HG03066 (cell line): ENCODE results near the gene GPR142.

ENCODE experiments used
- ATAC-seq: cut with Tn5 transposase; IDR thresholded peaks from one replicate; pipeline ENCODE4 v1.9.1; 2021; ENCODE audit warnings: low read depth; ENCODE audit not compliant: unreplicated experiment

Gene GPR142

DNA sequence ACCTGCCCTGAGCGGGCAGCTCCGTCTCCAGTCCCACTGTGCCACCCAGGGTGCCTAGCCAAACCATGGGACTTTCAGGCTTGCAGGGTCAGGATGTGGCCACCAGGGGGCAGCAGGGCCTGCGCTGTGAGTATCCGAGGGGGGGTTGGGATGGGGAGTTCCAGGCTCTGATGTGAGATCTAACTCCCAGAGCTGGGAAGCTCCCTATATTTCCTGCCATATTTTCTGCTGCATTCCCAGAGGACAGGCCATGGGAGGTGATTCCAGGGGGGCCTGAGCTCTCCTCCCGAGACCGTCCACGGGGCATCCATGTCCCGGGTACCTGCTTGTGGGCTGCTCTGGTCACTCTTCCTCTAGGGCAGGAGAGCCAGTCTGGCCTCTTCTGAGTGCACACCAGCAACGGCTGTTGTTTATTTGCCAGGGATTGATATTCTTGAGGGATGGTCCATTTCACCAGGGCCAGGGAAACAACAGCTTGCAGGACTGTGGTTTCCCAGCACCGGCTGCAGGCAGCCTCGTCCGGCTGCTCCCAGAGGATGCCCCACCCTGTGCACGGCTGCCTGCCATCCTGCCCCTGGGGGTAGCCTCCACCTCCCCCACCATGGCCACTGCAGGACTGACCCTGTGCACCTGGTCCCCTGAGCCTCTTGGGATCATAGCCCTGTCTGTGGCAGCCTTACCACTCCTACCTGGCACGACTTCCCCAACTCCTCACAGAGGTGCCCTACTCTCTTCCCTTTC is 1.2 kb downstream of the GPR142 start:
- ATAC-seq = no peak

DNA sequence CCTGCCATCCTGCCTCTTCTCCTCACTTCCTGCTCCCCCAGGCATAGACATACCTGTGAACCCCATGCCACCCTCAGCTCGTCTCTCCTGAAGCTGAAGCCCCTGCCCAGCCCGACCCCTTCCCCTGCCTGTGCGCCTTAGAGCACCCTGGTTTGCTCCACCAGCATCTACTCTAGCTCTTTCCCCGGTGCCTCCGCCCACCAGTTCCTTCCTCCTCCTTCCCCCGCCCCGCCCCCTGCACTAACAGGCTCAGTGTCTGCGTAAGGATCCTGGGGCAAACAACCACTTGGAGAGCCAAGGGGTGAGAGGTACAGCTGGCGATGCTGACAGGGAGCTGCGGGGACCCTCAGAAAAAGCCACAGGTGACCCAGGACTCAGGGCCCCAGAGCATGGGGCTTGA is 1.9 kb downstream of the GPR142 start:
- ATAC-seq = no peak

DNA sequence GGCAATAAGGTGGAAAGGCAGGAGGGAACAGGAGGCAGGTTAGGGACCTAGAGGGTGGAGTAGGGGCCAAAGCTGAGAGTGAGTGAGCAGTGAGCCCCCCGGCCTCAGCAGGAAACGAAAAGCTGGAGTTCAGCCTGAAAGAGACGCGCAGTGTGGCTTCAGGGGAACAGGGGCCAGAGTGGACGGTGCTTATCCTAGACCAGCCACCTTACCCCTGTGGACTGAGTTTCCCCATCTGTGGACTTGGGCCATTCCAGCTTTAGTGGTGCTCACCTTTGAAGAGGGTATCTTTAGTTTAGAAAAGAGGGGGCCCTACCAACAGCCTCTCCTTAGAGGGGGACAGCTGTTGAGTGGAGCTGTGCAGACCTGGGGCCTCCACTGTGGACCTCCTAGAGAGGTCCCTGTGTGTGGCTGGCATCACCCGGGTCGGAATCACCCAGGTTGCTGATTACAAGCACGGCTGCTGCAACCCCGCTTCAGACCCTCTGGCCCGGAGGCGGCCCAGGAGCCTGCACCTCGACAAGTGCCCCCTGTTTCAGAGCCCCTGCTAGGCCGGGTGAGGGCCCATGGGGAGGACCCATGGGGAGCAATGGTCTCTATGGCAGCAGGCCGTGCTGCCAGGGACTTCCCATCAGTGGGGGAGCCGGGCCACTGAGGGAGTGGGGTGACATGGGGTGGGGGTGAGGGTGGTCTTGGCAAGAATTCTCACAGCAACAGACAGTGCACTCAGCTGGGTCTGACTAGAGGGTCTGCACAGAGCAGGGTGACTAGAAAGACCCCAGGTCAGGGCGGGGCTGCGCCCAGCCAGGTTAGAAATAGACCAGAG is 2.6 kb downstream of the GPR142 start:
- no peak for ATAC-seq

DNA sequence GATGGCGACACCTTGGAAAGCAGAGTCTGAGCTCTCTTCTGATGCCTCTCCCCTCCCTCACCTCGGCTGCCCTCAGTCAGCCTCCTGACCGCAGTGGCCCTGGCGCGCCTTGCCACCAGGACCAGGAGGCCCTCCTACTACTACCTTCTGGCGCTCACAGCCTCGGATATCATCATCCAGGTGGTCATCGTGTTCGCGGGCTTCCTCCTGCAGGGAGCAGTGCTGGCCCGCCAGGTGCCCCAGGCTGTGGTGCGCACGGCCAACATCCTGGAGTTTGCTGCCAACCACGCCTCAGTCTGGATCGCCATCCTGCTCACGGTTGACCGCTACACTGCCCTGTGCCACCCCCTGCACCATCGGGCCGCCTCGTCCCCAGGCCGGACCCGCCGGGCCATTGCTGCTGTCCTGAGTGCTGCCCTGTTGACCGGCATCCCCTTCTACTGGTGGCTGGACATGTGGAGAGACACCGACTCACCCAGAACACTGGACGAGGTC is 4.4 kb downstream of the GPR142 start:
- no peak for ATAC-seq

DNA sequence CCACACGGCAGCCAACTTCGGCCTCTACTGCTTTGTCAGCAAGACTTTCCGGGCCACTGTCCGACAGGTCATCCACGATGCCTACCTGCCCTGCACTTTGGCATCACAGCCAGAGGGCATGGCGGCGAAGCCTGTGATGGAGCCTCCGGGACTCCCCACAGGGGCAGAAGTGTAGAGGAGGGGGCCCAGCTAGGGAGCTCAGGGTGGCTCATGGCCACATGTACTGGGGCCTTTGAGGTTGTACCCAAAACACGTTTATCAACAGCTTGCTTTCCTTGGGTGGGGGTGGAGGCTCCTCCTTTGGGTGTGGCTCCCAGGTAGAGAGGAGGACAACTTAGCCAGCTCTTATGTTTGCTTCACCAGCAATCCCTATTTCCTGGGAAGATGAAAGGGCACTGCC is 5.1 kb downstream of the GPR142 start:
- no peak for ATAC-seq

DNA sequence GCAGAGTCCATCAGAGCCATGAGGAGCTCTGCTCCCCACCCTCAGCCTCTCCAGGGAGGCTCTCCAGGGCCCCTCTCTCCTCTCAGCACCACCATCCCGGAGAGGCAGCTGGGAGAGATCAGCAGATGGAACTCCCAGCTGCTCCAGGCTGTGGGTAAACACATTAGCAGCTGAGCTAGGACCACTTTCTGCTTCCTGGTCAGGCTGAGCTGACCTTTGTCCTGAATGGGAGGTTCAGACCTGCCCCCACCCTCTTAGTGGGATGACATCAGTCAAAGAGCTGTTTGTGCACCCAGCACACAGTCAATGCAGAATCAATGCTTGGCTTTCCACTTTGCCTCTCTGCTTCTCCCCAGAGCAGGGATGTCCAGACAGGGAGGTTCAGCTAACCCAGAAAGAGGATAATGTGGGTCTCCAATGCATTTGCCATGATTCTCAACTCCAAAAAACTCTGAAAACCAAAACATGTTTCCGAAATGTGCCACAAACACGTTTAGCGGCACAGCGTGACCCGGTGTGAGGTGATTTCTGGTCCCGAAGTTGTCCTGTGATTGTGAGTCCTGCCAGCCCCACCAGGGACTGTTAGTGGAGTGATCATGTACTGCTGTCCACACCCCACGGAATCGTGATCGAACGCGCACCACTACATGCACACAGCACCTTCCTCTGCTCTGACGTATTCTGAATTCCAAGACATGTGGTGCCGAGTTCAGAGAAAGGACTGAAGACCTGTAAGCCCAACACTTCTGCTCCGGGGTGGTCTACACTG is 6.7 kb downstream of the GPR142 start:
- no peak for ATAC-seq

DNA sequence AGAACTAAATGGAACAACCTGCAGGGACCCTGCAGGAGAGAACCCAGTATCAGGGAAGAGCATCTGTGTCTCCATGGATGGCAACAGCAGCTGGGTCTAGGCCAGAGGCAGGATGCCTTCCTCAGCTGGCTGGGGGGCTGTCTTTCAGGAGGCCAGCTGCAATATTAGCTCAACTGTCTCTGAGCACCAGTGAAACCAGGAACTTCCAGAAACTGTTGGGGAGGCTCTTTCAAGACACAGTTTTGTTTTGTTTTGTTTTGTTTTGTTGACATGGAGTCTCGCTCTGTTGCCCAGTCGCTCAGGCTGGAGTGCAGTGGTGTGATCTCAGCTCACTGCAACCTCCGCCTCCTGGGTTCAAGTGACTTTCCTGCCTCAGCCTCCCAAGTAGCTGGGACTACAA is 7.6 kb downstream of the GPR142 start:
- no peak for ATAC-seq

DNA sequence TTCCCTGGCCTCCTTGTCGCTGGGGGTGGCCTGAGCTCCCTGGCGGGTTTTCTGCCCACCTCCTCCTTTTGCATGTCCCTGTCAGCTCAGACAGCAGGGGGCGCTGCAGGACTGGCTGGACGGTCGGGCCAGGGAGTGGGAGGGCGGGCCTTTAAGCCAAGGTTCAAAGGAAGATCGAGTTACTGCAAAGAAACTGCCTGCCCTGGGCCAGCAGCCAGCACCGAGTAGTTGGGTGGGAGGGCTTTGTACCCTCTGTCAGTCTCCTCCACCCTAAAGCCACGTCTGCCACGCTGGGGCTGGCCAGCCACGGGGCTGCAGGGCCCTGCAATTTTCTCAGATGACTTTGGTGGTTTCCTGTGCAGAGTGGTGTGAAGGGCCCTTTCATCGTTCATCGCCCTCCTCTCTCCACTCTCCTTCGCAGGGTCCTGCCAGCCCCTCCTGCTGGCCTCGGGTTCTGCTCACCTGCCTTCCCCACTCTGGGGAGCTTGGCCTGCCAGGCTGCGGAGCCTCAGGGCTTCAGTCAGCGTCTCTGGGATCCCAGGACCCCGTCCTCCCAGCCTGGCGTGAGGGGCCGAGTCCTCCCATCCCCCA is 12.3 kb downstream of the GPR142 start:
- ATAC-seq = peak; percentile 75

DNA sequence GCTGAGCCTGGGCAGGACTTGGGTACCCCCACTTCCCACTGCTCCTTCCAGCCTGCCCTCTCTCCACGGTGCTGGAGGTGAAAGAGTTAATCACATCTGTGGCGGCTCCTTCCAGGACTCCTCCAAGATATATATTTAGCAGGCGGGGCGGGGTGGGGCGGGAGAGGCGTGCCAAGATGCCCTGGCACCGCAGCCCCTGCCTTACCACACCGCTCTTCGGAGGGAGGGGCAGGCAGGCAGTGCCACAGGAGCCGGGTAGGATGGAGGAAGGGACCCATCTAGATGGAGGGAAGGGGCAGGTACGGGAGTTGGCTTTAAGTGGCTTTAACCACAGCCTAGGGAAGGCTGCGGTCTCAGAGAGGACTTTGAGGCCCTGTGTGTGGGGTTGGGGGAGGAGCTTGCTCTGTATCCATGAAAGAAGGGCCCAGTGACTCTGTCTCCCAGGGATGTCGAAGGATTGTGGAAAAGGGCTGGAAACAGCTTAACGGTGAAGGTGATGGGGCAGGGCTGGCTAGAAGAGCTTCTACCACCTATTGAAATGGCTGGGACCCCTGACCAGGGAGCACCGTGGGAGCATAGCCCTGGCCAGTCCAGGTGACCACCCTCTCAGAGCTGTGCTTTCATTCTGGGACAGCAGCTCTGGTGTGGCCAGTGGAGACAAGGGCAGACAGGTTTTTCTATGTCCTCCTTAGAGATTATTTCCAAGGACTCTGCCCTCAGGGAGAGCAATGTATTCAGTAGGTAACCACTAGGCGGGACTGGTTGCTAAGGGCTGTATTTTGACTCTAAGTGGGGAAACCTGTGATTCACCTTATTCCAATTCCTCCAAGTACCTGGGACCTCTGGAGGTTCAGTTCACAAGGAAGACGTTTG is 13.0 kb downstream of the GPR142 start:
- ATAC-seq = no peak

DNA sequence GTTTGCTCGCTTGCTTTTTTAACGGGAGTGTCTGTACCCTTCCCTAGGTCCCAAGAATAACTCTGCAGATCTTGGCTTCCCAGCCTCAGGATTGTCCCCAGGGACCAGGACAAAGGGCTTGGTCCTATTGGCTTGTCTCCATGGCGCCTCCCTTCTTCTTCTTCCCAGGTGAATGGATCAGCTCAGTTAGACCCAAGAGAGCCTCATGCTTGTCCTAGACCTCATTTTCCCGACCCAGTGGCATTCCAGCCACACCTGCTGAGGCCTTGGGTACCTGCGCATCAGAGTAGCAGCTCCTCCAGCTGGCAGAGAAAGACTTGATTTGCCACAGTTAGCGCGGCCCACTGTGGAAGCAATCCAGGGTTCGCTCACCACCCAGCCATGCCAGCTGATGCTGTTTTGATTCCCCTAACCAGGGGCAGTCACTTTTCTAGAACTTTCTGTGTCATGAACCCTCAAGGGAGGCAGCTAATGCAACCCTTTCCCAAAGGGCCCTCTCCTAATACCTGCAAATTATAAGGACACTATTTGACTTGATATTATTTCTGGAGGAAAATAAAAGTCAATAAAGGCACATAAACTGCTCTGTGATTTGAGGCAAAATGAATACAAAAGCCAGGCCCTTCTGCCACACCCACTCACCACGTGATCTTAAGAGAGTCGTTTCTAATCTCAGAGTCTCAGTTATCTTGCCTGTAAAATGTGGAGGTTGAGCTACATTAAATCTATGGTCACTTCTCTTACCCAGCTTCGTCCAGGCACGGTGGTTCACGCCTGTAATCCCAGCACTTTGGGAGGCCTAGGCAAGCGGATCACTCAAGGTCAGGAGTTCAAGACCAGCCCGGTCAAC is 13.9 kb downstream of the GPR142 start:
- ATAC-seq = no peak

DNA sequence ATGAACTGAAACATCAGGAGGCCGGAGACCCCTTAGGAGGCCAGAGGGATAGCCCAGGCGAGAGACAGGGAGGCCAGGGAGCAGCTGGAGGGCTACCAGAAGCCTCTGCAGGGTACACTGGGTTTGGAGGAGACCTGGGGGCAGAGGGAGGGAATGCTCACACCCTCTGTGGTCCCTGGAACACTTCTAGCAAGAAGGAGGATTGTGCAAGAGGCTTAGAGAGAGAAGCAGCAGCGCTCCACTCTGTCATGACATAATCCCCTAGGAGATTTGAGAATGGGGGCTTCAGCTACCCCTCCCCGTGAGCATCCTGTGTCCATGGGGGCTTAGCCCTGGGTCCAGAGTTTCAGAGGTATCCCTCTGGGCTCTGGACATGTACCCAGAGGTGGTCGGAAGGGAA is 15.8 kb downstream of the GPR142 start:
- no peak for ATAC-seq

DNA sequence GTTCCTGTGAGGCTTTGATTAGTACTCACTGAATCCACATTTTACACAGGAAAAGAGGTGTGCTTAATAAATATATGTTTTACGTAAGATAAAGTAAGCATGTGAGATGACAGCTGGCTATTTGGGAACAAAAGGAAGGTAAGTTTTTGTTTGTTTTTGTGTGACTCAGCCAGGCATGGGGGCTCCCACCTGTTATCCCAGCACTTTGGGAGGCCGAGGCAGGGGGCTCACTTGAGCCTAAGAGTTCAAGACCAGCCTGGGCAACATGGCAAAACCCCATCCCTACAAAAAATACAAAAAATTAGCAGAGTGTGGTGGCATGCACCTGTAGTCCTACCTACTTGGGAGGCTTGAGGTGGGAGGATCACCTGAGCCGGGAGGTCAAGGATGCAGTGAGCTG is 17.9 kb downstream of the GPR142 start:
- no peak for ATAC-seq

DNA sequence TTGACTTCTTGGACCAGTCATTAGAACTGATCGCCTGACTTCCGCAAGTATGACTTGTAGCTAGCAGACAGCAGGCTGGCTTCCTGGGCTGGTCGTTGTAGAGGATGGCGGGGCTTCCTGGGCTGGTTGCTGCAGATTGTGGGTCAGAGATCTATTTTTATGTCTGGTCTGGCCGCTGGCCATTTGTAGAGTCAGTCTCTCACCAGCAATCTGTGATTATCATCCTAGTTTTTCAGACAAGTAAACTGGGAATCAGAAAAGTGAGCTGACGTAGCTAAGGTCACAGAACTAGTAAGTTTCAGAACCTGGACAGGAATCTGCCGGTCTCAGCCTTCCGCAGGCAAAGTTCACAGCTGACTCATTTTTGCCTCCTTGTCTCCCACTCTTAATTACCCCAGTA is 19.1 kb downstream of the GPR142 start:
- ATAC-seq = no peak

DNA sequence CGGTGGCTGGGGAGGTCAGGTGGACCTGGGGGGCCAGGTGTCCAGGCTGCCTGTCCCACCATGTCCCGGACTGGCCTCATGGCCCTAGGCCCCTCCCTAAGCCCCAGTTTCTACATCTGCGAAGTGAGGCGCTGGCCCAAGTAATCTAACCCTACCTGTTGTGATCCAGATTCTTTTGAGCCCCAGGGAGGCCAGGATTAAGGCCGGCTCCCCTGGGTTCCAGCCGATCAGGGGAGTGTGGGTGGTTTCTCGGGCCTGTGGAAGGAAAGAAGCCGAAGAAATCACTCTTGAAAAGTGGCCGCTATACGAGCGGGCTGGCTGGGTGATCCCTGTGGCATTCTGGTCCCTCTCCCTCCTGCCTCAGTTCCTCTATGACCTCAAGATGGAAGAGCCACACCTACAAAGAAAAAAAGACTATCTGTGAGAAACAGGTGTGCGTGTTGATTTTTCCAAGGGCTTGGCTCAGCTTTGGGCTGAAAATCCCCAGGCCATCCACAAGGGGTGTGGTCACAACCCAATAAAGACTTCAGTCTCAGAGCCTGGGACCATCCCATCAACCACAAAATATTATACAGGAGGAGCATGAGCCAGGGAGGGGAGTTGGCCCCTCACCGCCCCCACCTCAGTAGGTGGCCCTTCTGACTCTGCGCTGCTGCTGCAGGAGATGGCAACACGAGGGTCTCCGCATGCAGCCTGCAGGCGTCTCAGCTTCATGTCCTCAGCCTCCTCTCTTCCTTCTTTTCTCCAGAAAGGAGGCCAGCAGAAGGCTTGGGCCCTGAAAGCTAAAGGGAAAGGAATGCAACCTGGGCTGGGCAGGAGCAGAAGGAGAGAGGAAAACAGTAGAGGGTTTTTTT is 20.3 kb downstream of the GPR142 start:
- ATAC-seq = no peak

DNA sequence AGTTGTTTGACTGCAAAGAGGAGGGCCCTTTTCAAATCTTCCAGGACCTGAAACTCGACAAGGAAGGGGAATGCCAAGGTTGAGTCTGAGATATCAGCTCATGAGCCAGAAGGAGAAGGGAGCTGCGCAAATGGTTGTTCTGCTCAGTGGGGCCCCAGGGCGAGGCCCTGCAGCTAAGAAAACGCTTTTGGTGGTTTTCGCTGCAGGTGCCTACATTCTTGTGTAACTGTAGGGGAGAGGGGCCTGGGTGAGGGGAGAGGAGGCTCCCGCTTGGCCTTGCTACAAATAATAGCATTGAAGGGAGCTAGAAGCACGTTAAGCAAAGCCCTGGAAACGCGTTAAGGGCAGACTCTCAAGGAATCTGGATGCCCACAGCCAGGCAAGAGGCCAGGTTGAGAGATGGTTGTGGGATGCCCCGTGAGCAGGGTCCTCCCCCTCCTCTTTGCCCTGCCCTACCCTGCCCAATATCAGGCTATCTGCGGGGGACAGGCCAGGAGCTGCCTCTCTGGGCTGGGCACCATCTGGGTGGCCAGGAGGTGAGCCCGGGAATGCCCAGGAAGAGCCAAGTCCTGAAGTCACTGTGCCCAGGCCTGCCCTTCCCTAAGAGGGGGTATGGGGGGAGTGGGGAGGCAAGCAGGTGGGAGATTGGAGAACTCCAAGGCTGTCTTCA is 21.9 kb downstream of the GPR142 start:
- ATAC-seq = no peak

DNA sequence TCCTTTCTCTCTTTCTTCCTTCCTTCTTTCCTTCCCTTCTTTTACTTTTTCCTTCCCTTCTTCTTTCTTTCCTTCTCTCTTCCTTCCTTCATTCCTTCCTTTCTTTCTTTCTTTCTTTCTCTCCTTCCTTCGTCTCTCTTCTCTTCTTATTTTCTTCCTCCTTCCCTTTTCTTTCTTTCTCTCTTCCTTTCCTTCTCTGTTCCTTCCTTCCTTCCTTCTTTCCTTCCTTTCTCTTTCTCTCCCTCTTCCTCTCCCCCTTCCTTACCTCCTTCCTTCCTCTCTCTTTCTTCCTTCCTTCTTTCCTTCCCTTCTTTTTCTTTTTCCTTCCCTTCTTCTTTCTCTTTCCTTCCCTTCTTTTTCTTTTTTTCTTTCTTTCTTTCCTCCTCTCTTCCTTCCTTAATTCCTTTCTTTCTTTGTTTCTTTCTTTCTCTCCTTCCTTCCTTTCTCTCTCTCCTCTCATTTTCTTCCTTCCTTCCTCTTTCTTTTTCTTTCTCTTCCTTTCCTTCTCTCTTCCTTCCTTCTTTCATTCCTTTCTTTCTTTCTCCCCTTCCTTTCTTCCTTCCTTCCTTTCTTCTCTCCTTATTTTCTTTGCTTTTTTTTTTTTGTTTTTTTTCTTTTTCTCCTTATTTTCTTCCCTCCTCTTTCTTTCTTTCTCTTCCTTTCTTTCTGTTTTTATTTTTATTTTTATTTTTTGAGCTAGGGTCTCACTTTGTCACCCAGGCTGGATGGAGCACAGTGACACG is 22.8 kb downstream of the GPR142 start:
- ATAC-seq = no peak
